HG02981 (cell line): ENCODE results near the gene AP3B1.

Source experiments
- ATAC-seq: cut with Tn5 transposase; IDR thresholded peaks from one replicate; pipeline ENCODE4 v1.9.1; 2021; ENCODE audit warnings: mild to moderate bottlenecking, moderate library complexity; ENCODE audit not compliant: unreplicated experiment

Gene AP3B1, protein sequence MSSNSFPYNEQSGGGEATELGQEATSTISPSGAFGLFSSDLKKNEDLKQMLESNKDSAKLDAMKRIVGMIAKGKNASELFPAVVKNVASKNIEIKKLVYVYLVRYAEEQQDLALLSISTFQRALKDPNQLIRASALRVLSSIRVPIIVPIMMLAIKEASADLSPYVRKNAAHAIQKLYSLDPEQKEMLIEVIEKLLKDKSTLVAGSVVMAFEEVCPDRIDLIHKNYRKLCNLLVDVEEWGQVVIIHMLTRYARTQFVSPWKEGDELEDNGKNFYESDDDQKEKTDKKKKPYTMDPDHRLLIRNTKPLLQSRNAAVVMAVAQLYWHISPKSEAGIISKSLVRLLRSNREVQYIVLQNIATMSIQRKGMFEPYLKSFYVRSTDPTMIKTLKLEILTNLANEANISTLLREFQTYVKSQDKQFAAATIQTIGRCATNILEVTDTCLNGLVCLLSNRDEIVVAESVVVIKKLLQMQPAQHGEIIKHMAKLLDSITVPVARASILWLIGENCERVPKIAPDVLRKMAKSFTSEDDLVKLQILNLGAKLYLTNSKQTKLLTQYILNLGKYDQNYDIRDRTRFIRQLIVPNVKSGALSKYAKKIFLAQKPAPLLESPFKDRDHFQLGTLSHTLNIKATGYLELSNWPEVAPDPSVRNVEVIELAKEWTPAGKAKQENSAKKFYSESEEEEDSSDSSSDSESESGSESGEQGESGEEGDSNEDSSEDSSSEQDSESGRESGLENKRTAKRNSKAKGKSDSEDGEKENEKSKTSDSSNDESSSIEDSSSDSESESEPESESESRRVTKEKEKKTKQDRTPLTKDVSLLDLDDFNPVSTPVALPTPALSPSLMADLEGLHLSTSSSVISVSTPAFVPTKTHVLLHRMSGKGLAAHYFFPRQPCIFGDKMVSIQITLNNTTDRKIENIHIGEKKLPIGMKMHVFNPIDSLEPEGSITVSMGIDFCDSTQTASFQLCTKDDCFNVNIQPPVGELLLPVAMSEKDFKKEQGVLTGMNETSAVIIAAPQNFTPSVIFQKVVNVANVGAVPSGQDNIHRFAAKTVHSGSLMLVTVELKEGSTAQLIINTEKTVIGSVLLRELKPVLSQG

DNA sequence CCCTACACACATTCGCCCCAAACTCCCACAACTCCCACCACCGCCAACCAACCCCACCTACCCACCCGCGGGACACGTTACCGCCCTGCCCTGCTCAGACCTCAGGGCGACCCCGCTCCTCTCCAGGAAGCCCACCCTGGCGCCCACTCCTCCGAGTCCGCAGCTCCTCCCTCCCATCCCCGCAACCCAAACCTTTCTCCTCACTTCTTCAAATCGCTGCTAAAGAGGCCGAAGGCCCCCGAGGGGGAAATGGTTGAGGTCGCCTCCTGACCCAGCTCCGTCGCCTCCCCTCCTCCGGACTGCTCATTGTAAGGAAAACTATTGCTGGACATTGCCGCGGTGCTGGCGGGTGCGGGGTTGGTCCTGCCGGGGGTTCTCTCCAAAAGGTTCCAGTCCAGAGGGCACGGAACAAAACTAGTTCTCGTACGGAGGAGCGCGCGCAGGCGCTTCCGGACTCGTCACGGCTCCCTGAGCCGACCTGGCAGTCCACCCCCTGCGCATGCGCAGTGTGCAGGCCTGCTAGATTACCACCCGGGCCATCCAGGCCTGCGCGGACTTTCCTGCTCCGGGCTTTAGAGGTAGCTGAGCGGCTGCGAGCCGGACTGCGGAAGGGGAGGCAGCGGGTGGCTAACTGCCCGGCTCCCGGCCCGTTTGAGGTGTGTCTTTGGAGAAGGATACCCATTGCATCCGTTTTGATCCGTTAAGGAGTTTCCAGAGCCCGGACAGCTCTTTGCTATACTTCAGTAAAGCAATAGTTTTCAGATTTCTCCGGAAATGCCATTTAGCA lies at the start of gene AP3B1:
TSS of gene AP3B1 (minus strand) at position 451 of the 787 bp plus-strand sequence. CDS start at position 332, 119 bp downstream.
- peak; percentile 87 for ATAC-seq

DNA sequence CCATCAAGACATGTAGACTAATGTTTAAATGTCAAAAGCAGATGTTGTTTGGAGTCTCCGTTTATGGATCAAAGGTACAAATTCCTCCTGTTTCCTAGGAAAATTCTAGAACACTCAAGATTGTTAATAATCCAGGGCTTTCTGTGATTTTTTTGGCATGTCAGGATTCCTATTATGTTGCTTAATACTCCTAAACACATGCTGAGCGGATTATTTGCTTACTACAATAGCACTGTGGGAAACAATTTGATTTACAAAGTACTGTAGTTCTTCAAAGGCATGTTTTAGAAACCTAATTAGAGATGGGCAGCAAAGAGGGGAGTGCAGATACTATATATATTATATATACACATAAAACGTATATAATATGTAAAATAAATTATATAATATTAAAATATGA lies 46.9 kb upstream of the AP3B1 start:
- ATAC-seq = no peak

DNA sequence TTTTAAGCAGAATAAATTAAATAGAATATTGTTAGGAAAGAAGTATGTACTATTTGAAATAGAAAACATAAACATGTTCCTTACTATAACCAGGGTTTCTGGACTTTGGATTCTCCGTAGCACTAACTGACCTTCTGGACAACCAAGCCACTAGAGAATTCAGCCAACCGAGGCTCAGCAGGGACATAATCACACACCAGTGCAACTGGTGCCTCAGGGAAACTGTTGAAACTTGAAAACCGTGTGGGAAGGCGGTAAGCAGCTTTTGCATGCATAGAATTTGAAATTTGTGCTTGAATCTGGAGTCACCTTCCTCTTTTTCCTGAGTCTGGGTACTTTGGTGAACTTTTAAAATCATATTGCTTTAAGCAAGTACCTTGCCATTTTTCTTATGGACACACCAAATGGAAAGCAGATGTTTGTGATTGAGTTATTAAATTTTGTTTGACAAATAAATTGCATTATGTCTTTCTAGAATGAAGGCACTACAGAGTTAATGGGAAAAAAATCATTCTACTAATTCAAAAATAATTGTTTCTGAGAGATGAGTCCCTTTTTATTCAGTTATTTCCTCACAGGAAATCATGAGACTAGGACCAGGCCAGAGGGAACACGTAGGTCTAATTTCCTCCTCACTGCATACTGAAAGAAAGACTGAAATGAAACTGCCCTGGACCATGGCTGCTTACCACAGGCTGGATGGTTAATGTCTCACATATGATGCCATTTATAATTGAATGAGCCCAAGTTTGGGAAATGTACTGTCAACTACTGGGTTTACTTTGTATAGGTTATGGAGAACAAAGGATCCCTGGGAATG lies 45.3 kb upstream of the AP3B1 start:
- ATAC-seq = no peak

DNA sequence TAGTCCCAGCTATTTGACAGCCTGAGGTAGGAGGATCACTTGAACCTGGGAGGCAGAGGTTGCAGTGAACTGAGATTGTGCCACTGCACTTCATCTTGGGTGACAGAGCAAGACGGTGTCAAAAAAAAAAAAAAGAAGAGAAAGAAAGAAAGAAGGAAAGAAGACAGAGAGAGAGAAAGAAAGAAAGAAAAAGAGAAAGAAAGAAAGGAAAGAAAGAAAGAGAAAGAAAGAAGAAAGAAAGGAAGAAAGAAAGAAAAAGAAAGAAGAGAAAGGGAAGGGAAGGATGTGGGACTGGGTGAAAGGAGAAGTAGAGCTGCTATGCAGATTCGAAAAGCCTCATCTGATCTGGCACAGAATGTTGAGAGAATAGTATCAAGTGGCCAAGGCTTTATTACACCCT lies 42.2 kb upstream of the AP3B1 start:
- no peak for ATAC-seq

DNA sequence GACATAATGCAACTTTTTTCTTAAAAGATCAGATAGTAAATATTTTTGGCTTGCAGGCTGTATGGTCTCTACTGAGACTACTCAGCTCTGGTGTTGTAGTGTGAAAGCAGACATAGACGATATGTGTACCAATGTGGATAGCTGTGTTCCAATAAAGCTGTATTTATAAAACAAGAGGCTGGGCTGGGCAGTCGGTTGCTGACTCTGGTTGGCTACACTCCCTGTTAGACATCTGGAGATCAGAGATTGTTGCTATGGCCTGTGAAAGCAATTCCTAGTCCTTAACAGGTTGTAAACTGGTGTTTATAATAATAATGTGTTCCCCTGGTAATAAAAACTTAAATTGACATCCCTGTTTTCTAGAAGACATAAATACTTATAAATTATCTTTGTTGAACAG lies 41.5 kb upstream of the AP3B1 start:
- ATAC-seq = no peak

DNA sequence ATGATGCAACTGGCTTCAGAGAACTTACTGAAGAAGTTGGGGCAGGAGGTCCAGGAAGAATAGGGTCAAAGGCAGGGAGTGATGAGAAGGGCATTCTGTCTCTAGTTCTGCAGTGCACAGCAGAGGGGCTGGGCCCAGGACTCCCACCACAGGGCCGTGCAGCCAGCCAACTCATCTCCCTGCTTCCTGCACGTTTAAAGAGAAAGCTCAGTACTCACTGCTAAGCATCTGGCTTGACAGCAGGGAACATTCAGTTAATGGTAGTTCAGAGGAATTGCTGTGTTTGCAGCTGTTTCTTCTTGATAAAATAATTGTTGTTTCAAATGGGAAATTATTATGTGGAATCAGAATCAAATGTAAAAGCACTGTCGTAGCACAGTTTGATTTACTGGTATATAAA lies 40.3 kb upstream of the AP3B1 start:
- no peak for ATAC-seq

DNA sequence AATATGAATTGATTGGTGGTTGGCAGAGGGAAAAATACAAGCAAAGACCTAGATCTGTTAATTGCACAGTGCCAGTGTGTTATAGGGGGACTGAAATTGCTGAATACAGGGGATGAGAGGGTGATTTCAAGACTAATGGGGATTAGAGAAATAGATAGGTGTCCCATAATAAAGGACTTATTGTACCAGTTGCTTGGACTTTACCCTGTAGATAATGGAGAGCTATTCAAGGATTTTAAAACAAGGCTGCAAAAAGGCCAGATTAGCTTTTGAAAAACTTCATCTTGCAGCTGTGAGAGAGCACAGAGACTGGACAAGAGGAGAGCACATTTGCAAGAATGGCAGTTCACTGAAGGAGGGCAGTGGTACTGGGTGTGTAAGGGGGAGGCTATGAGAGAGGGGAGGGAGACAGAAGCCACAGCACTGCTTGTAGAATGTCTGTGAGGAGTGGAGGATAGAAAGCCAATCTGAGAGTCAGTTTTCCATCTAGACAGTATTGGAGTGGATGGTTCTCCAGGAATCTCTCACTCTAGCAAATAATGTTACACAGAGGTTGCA lies 37.1 kb upstream of the AP3B1 start:
- ATAC-seq = no peak

DNA sequence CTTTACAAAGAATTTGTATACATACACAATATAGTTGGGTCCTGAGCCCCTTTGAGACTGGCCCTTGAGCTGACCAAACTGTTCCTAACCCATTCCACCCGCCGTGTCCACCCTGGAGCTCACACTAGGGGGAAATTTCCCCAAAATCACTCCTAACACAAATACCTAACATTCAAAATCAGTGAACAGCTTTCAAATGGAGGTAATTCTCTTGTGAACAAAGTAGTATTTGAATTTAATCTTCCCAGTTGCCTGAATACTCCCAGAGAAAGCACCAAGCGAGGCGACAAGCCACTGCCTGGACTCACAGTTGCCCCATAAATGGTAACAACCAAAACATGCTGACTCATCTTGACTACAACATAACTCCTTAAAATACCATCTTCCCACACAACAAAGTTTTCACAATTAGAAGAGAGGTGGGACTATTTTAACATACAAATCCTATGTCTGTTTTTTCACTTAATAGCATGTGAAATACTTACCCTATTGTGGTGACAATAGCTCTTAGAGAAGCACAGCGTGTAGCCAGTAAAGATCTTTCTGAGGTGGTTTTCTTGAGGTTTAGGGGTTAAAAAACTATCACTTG lies 34.2 kb upstream of the AP3B1 start:
- no peak for ATAC-seq

DNA sequence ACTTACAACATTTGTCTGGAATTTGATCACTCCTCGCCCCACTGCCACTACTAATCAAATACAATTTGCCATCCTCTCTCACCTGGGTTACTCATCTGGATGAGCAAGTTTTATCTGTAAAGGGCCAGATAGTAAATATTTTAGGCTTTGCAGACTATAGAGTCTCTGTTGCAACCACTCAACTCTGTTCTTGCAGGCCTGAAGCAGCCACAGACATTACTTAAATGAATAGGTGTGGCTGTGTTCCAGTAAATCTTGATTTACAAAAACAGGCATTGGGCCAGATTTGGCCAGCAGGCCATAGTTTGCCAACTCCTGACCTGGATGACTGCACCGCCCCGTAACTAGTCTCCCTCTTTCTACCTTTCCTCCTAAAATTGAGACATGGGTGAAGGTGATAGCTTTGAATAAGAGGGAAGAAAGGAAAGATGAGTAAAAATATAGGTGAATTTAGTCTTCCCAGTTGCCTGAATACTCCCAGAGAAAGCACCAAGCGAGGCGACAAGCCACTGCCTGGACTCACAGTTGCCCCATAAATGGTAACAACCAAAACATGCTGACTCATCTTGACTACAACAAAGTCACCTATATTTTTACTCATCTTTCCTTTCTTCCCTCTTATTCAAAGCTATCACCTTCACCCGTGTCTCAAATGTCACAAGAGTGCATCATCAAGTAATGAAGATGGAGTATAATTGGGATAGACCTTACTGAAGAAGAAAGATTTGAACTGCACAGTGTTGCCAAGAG lies 33.4 kb upstream of the AP3B1 start:
- no peak for ATAC-seq

DNA sequence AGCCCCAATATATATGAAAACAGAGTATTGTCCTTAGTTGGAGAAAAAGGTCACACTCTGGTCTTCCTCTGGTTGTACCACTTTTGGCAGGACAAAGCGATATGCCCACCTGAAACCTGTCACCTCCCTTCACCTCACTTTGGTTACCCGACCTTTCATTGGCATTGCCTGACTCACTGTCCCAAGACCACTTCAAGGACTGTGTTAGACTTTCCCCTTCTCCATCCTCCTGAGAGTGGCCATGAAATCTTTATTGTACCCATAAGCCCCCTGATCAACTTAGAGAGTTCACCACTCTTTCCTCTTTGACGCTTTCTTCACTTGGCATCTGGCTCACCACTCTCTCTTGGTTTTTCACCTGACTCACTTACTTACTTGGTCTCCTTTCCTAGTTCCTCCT lies 32.4 kb upstream of the AP3B1 start:
- no peak for ATAC-seq

DNA sequence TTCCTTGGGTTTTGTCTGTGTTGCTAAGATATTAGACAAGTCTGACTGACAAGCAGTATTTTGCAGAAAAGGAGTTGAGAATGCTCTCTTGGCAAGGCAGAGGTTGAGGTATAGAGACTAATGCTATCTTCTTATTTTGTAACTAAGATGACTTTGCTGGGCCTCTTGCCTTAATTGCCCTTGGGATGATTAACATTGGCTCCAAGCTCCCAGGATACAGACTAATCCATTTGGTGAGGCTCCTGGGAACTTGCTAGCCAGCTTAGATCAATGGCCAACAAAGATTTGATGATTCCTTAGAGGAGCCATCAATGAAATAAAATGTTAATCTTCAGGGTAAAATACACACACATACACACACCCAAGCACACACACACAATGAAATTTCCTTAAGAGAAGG lies 28.7 kb upstream of the AP3B1 start:
- no peak for ATAC-seq

DNA sequence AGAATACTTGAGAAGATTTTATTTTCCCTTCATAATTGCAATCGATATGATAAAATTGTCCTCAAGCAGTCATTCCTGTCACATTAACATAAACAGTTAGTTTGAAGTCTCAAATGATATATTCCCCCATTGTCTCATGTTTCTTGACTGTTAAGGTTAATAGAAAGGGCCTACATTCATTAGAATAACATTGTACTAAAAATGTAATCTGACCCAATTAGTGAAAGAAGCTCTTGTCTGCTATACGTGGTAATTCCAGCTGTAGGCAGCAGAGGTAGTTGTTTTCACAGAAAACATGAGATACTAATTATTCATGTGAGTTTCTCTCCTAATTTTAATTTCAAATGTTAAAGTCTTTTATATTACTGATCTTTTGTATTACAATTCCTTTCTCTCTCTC lies 25.9 kb upstream of the AP3B1 start:
- ATAC-seq = no peak

DNA sequence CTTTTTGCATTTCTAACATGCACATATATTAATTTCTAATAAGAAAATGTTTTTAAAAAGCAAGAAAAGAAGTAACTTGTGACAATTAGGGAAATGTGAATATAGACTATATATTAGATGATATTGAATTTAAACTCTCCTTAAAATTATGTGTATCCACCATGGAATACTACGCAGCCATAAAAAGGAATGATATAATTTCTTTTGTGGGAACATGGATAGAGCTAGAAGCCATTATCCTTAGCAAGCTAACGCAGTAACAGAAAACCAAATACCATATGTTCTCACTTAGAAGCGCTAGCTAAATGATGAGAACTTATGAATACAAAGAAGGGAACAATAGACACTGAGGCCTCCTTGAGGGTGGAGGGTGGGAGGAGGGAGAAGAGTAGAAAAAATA lies 23.8 kb upstream of the AP3B1 start:
- no peak for ATAC-seq

DNA sequence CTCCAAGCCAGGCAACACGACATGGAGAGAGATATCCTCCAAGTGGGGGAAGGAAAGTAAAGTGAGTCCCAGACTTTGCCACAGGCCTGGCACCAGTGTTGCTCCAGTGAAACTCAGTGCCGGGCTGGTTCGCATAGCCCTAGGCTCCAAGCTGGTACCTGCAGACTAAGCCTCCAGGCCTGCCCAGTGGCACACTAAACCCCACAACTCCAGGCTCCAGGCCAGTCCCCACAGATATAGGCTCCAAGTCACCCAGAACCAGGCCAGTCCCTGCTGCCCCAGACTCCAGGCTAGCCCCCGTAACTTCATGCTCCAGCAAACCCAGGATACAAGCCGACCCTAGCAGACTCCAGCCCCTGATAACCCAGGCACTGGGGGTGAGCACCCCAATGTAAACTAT lies 23.0 kb upstream of the AP3B1 start:
- no peak for ATAC-seq

DNA sequence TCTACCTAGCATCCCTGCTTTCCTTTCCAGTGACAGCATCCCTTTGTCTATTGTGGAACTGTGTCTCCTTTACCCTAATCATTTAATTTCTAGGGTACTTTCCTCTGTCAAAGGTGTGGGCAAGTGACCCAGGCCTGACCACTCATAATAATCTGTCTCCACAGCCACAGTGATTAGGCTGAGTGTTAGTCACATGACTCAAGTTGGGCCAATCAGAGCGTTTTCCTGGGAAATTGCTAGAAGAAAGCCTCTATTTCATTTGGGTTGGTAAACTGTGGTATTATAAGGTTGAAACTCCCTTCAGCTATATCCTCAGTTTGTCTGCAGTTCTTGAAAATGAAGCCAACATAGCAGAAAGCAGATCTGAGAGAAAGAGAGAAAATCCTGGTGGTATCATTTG lies 14.2 kb upstream of the AP3B1 start:
- ATAC-seq = no peak

DNA sequence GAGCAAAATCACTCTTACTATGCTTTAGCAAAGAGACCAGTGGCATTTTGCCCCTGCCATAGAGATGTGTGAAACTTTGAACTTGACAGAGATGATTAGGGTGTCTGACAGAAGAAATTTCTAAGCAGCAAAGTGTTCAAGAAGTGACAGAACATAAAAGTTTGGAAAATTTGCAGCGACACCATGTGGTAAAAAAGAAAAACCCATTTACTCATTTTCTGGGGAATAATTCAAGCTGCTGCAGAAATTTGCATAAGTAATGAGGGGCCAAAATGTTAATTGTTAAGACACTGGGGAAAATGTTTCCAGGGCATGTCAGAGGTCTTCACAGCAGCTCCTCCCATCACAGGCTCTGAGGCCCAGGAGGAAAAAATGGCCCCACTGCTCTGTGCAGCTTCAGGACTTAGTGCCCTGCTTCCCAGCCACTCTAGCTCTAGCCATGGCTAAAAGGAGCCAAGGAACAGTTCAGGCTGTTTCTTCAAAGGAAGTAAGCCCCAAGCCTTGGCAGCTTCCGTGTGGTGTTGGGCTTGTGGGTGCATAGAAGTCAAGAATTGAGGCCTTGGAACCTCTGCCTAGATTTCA lies 6.1 kb upstream of the AP3B1 start:
- no peak for ATAC-seq

DNA sequence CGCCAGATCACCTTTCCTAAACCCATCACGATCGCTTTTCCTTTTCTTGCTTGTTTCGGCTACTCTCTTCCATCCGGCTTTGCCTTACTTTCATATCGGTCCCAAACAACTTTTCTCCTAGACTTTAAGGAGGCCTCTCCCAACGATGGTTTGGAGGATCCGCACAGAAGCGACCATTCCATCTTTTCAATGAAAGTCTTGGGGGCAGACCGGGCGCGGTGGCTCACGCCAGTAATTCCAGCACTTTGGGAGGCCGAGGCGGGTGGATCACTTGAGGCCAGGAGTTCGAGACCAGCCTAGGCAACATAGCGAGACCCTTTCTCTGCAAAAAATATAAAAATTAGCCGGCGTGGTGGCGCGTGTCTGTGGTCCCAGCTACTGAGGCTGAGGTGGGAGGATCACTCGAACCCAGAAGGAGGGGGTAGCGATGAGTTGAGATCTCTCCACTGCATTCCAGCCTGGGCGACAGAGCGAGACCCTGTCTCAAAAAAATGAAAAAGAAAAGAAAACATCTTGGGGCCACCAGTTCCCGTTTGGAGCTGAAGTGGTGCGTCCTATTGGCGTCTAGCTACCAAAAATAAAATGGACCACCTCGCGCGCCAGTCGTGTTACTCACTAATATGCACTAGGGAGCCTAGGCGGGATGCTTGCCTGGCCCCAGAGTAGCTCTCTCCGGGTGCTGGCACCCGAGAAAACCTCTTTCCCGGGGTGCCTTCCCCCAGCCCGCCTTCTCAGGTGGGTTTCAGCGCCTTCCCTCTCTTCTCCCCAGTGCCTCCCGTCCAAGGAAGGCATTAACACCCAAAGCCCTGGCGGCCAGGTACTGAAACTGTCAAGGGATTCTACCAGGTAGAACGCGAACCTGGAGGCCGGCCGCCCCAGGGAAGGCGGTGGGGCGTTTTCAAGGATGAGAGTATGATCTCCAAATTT lies 800 bp upstream of the AP3B1 start:
- no peak for ATAC-seq
